ENCODE measurements around the gene BIVM.

BIVM gene

GRCh38 chr13:102792396-102792795, 6.5 kb upstream of the BIVM start:
- DNase-seq (ENCODE audit: low spot score): no peak

GRCh38 chr13:102793611-102794355, 5.1 kb upstream of the BIVM start:
- DNase-seq (ENCODE audit: low spot score): no peak

DNA sequence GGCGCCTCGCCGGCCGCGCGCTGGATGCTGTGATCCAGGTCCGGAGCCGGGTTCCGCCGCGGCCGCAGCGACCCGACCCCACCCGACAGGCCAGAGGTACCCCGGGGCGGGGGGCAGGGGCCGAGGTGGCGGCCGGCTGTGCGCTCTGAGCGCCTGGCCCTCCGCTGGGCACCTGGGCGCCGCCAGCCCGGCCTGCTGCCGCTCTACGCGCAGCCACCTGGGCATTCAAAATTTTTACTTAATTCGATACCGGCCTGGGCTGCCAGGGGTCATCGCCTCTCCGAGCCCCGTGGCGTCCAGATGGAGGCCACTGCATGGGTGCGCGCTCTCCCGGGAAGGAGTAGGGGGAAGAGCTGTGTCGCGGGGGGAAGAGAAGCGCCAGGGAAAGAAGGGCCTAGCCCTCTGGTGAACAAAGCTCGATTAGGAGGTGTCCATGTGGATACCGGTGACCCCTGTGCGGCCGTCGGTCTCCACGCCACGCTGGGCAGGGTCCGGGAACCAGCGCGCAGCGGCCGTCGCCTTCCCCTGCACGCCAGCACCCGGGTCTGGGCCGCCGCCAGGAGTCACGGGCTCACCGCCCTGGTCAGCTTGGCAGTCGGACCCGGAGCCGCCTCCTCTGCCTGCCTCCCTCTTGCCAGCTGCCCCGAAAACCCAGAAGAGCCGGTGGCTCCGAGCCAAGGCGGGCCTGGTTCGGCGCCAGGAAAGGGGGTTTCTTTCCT, 666 bp downstream of the BIVM start:
- DNase-seq (ENCODE audit: low spot score): peak; percentile 10

- DNase-seq (ENCODE audit: low spot score): peak; percentile 68
Observed at GRCh38 chr13:102800145-102801041, 1.5 kb downstream of the BIVM start.

GRCh38 chr13:102805680-102806079, 6.8 kb downstream of the BIVM start:
- no peak for DNase-seq (ENCODE audit: low spot score)

DNA sequence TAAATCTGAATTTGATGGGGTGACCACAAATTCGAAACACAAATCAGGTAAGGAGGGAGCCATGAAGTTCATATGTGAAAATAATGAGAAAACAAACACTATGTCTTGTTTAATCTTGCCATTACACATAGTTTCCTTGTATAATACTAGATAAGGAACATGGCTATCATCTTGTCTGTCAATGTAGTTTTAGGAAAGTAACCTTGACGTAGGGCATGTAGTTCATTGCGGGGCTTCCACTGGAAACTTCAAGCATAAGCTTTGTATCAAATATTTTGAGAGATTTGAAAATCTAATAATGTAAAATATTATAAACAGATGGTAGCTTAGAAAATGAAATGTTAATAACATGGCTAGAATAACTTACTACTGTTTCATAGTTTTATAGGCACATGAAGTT, 8.8 kb downstream of the BIVM start:
- no peak for DNase-seq (ENCODE audit: low spot score)

- DNase-seq (ENCODE audit: low spot score): no peak
Observed at GRCh38 chr13:102812611-102813287, 13.8 kb downstream of the BIVM start.

- DNase-seq (ENCODE audit: low spot score): no peak
Observed at GRCh38 chr13:102814025-102814607, 15.2 kb downstream of the BIVM start.

DNA sequence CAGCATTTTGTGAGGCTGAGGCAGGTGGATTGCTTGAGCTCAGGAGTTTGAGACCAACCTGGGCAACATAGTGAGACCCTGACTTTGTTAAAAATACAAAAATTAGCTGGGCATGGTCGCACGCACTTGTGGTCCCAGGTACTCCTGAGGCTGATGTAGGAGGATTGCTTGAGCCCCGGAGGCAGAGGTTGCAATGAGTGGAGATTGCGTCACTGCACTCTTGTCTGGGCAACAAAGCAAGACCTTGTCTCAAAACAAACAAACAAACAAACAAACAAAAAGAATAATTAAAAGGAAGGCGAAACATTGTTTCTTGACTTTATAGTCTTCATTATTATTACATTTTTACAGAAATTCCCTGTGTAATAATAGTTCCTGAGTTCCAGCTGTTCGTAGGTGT, 15.9 kb downstream of the BIVM start:
- DNase-seq (ENCODE audit: low spot score): no peak

GRCh38 chr13:102815788-102816187, 16.9 kb downstream of the BIVM start:
- no peak for DNase-seq (ENCODE audit: low spot score)

GRCh38 chr13:102816708-102817107, 17.8 kb downstream of the BIVM start:
- DNase-seq (ENCODE audit: low spot score): no peak

GRCh38 chr13:102817241-102817640, 18.3 kb downstream of the BIVM start:
- no peak for DNase-seq (ENCODE audit: low spot score)

GRCh38 chr13:102817907-102818306, 19.0 kb downstream of the BIVM start:
- no peak for DNase-seq (ENCODE audit: low spot score)

- no peak for DNase-seq (ENCODE audit: low spot score)
Observed at GRCh38 chr13:102825400-102825799, 26.5 kb downstream of the BIVM start.

GRCh38 chr13:102825921-102826706, 27.2 kb downstream of the BIVM start:
- DNase-seq (ENCODE audit: low spot score): no peak

DNA sequence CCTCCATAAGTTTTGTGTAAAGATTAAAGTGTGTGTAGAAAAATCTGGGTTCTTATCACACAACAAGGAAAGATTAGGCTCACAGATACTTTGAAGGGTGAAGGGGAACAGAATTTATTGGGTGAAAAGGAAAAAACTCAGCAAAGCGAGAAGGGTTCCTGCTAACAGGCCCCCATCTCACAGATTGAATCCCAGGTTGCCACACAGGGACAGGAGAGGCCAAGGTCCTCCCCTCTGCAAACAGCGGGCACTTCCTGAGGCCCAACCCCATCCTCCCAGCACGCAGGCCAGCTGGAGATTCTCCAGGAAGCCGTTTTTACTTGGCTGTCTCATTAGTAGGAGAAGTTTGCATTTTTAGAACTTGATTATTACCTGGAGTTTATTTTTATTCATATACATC, 31.7 kb downstream of the BIVM start:
- peak; percentile 36 for DNase-seq (ENCODE audit: low spot score)

DNA sequence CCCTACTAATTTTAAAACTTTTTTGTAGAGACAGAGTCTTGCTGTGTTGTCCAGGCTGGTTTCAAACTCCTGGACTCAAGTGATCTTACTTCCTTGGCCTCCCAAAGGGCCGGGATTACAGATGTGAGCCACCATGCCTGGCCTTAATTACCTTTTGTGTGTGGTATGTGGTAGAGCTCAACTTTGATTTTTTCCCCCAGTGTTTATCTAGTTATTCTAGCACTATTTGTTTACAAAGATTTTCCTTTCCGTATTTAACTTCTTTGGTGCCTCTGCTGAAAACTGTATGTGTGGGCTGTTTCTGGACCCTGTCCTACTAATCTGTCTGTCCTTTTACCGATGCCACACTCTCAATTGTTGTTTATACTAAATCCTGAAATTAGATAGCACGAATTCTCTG, 37.6 kb downstream of the BIVM start:
- DNase-seq (ENCODE audit: low spot score): no peak

DNA sequence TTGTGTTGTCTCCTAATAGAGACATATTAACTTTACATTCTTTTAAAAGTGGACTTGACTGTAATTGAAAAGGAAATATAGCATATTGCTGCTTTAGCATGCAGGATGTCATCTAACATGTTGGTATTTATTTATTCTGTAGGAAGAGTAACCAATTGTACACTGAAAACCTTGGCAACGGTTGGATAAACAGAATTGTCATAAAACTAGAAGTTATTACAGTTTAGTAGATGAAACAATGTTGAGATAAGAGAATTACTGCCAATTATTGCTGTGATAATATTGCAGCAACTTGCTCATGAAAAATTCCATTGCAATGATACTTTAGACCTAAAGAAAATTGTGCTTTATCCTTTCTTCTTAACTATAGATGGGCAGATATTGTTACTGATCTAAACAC, 39.4 kb downstream of the BIVM start:
- no peak for DNase-seq (ENCODE audit: low spot score)

- no peak for DNase-seq (ENCODE audit: low spot score)
Observed at GRCh38 chr13:102838982-102839381, 40.1 kb downstream of the BIVM start.

DNA sequence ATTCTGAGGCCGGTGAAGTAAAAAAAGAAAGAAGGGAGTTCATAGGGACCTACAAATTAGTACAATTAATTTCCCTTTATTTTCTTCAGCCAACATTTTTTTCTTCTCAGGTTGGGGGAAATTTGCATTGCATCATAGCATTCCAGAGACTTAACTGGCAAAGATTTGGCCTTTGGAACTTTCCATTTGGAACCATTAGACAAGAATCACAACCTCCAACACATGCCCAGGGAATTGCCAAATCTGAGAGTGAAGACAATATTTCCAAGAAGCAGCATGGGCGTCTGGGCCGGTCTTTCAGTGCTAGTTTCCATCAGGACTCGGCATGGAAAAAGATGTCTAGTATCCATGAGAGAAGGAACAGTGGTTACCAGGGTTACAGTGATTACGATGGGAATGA, 40.5 kb downstream of the BIVM start:
- no peak for DNase-seq (ENCODE audit: low spot score)

GRCh38 chr13:102845289-102845629, 46.3 kb downstream of the BIVM start:
- DNase-seq (ENCODE audit: low spot score): no peak

Measured in HuH-7 (cell line).